Putamen (tissue), 1 donor: Measurements from ENCODE around the gene ELOF1.
"Not testable (repeated sequence)": the region's sequence is repeated elsewhere in the genome, so short reads cannot be mapped to it uniquely, and the experiment has no call there.

Source experiments
- DNase-seq: peaks from one replicate; pipeline ENCODE4 v3.0.0-alpha.2; 2016; ENCODE audit warnings: low spot score

The ELOF1 gene

GRCh38 chr19:11570039-11570462 lies 11.0 kb upstream of the ELOF1 start:
- DNase-seq: no peak

DNA sequence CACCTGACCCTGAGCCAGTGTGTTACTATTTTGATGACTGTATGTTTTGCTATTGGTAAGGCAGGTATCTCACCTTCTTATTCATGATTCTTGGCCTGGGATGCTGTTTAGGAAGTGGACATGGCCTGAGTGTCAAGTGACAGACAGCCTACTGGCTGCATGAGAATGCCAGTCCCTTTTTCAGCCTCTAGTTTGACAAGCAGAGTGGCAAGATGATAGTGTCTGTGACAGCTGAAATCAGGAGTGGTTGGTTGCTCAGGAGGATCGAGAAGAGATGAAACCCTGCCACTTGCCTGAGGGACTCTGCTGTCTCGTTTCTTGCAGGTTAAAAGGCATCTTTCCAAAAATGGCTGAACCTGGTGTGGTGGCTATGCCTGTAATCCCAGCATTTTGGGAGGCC lies 7.1 kb upstream of the ELOF1 start:
- no peak for DNase-seq

- DNase-seq: not testable (repeated sequence)
Observed at GRCh38 chr19:11565649-11565980, 6.6 kb upstream of the ELOF1 start.

DNA sequence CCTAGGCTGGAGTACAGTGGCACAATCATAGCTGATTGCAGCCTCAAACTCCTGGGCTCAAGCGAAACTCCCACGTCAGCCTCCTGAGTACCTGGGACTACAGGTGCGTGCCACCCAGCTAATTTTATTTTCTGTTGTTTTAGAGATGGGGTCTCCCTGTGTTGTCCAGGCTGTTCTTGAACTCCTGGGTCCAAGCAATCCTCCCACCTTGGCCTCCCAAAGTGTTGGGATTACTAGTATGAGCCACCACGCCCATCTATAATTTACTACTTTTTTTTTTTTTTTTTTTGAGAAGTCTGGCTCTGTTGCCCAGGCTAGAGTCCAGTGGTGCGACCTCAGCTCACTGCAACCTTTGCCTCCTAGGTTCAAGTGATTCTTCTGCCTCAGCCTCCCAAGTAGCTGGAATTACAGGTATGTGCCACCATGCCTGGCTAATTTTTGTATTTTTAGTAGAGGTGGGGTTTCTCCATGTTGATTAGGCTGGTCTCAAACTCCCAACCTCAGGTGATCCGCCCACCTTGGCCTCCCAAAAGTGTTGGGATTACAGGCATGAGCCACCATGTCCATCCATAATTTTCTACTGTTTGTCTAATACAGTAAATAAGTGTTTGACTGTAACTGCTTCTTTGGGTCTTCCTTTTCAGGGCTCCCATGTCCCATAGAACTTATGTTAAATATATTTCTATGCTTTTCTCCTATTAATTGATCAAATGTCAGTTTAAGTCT lies 5.2 kb upstream of the ELOF1 start:
- DNase-seq: not testable (repeated sequence)

DNA sequence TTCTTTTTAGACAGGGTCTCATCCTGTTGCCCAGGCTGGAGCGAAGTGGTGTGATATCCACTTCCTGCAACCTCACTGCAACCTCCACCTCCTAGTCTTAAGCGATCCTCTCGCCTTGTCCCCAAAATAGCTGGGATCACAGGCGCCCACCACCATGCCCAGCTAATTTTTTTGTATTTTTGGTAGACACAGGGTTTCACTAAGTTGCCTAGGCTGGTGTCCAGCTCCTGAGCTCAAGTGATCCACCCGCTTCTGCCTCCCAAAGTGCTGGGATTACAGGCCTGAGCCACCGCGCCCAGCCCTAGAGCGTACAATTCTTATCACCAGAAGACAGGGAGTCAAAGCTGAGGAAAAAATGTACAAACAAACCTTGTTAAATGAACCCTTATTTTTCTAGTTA lies 4.5 kb upstream of the ELOF1 start:
- DNase-seq: no peak

DNA sequence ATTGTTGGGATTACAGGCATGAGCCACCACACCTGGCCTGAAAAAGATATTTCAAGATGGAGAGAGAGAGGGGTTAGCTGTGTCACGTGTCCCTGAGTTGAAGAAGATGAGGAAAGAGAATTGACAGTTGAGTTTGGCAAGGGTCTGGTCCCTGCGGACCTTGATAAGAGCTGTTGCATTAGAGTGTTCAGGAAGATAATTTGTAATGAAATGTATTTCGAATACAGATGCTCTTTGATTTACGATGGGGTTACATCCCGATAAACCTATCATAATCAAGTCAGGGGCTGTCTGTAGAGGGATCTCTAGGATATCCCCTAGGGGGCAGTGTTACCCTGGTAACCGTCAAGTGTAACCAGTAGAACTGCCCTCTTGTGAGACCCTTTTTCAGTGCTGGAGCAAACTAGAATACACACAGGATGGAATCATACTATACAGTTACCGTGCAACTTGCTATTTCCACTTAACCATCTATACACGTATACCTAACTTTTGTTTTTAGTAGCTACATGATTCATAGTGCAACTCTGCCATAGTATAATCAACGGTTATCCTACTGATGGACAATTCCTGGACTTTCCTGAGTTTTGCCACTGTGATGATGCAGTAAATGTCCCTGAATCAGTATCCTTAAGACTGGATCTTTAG lies 1.5 kb upstream of the ELOF1 start:
- DNase-seq: peak; percentile 64

DNA sequence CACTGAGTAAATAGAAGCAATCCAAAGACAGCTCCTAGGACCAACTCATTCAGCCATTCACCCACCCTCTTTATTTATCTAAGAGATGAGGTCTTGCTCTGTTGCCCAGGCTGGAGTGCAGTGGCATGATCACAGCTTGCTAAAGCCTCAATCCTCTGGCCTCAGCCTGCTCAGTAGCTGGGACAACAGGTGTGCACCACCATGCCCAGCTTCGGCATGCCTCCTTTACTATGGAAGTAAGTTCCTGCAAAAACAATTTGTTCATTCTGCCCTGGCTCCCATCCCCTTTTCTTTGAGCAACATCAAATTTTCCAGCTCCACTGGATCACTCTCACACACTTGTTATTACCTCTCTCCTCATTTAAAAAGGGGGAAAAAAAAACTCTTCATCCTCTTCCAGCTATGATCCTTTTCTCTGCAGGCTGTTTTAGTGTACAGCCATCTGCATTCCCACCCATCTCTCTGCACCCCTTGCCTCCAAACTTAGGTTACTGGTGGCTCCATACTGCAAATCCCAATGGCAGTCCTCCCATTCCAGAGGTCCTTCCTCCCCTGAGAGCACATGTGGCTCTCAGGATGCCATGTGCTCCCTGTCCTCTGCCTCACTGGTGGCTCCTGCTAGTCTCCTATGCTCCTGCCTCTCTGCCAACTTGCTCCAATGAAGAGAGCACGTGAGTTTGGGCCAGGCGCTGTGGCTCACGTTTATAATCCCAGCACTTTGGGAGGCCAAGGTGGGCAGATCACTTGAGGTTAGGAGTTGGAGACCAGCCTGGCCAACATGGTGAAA lies 2.2 kb downstream of the ELOF1 start:
- no peak for DNase-seq

DNA sequence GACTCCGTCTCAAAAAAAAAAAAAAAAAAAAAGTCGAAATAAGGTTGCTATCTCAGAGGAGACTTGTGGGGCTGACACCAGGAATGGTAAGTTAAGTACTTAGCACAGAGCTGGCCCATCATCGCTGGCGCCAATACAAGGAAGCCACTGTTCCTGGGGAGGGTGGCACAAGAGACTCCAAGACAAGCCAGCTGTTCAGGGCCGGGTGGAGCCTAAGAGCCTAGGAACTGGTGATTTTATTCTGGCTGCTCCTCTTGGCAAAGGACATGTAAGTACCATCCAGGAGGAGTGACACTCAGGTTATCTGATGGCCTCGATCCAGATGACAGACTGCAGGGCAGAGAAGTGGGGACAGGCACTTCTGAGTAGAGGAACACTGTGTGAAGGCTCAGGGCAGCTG lies 3.8 kb downstream of the ELOF1 start:
- peak; percentile 24 for DNase-seq

GRCh38 chr19:11554160-11554559 lies 4.9 kb downstream of the ELOF1 start:
- no peak for DNase-seq

- DNase-seq: no peak
Observed at GRCh38 chr19:11552666-11553372, 6.2 kb downstream of the ELOF1 start.

- DNase-seq: no peak
Observed at GRCh38 chr19:11551603-11552235, 7.3 kb downstream of the ELOF1 start.

DNA sequence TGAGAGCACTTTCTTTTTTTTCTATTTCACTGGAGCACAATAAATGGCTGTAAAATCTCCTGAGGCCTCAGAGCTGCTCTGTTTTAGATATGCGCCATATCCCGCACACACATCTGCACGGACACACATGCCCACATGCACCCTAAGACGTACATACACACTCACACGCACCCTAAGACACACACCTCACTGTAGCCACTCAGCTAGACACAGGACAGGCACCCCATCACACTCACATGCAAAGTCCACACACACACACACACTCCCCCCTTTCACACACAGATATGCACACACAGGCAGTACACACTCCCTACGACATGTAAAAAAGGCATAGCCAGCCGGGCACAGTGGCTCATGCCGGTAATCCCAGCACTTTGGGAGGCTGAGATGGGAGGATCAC lies 8.8 kb downstream of the ELOF1 start:
- DNase-seq: no peak

GRCh38 chr19:11549386-11549953 lies 9.6 kb downstream of the ELOF1 start:
- no peak for DNase-seq

- no peak for DNase-seq
Observed at GRCh38 chr19:11547929-11548700, 10.9 kb downstream of the ELOF1 start.

DNA sequence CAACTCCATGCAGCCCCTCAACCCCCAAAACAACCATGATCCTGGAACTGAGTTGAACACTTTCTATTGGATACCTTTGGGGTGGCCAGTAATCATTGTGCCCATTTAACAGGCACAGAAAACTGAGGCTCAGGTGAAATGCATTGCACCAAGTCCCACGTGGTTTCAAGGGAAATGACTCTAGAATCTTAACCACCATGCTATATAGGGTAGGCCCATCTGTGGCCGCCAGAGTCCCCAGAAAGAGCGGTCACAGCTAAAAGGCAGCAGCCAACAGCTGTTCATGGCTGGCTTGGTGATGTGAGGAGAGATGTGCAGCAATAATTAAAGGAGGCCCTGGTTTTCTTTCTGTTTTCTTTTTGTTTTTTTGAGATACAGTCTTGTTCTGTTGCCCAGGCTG lies 17.8 kb downstream of the ELOF1 start:
- no peak for DNase-seq

DNA sequence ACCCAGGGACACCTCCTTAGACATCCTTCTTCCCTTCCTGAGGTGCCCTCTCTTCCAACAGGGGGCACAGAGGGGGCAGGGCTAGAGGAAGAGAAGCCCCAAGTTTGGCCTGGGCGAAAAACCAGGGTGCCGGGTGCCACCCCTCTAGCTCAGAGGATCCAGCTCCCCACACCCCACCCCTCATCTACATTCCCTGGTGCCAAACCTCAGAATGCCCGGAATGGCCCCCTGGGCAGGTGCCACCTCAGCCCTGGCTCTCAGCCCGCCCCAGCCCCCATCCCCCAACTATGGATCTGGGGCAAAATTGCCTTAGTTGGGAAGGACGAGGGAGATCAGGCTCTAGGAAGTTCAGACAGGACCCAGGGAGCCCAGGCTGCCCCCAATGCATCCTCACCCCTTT lies 18.4 kb downstream of the ELOF1 start:
- DNase-seq: no peak

- no peak for DNase-seq
Observed at GRCh38 chr19:11539495-11540365, 19.3 kb downstream of the ELOF1 start.

- DNase-seq: no peak
Observed at GRCh38 chr19:11538232-11539036, 20.6 kb downstream of the ELOF1 start, which contains the start of gene CNN1. TSS of gene CNN1 (plus strand) at chr19:11538851. CDS start at chr19:11538928, 77 bp downstream.
